Body of pancreas (tissue), 4 donors: Measurements from ENCODE around the gene SRR. TPM values are rescaled to one million over a fixed set of nuclear protein-coding genes. Genes with fewer than 3 reads are reported as not detected.

Source experiments
- ATAC-seq: fragments of 150-250 bp; one replicate; pipeline ENCODE4 v1.9.1; 2016
- DNase-seq, 4 donors: peaks; one replicate each; pipeline ENCODE4 v3.0.0-alpha.2; 2019
- H3K27ac ChIP-seq, 4 donors: fragments of 200-600 bp; sonication (generic); 1 replicate in 3 of 4; 2 replicates in 1 of 4; pipeline versions ENCODE4 v1.5.1 to v1.6.1; 2016 to 2019; ENCODE audit warnings: mild to moderate bottlenecking in 1 of 4, mixed read lengths in 1 of 4, moderate library complexity in 1 of 4
- H3K27me3 ChIP-seq, 2 donors: fragments of 200-600 bp; sonication (generic); one replicate each; pipeline ENCODE4 v1.6.0; 2016; ENCODE audit warnings: mild to moderate bottlenecking in 1 of 2
- H3K36me3 ChIP-seq, 2 donors: fragments of 200-600 bp; sonication (generic); replicated peaks in 1 of 2; 2 replicates each; pipeline ENCODE4 v1.5.1; 2016; ENCODE audit warnings: low read depth in 2 of 2; ENCODE audit not compliant: insufficient read depth in 1 of 2
- H3K4me1 ChIP-seq: fragments of 200-600 bp; sonication (generic); one replicate; pipeline ENCODE4 v1.6.0; 2016
- H3K4me3 ChIP-seq, 2 donors: fragments of 200-600 bp; sonication (generic); 1 replicate in 1 of 2; 2 replicates in 1 of 2; pipeline ENCODE4 v1.5.1; 2016 to 2019
- H3K9me3 ChIP-seq, 3 donors: fragments of 200-600 bp; sonication (generic); 1 replicate in 2 of 3; 2 replicates in 1 of 3; pipeline ENCODE4 v1.5.1; 2016
- POLR2A ChIP-seq, 3 donors: fragments of 450-650 bp; IDR thresholded peaks; one replicate each; pipeline ENCODE4 v1.6.1; 2016; ENCODE audit warnings: antibody characterized with exemption in 3 of 3, mild to moderate bottlenecking in 2 of 3
- WGBS, 2 donors: methylation state at CpG; one replicate each; pipeline ENCODE4 v1.1.5; 2017; 5-methylcytosine and 5-hydroxymethylcytosine counted together
- intact Hi-C: fragments of 100-400 bp; cut with DNase I; formaldehyde crosslinking; loops from one replicate; pipeline ENCODE4 v1.15.1; 2023
- total RNA-seq, 2 donors: library from RNA; depleted of rRNA; stranded (reverse); fragments of >200 nt; gene quantifications; one replicate each; pipeline ENCODE4 v1.1.0, GENCODE V29; 2016
- TF ChIP-seq, protein P1 (sequence below), 7 experiments: fragments of 450-650 bp in 4 of 7; fragments of 200-600 bp in 3 of 7; sonication (generic) in 3 of 7; IDR thresholded peaks; one replicate each; pipeline ENCODE4 v1.5.1; 2016 to 2019; ENCODE audit warnings: antibody characterized with exemption in 7 of 7

Gene SRR
- total RNA-seq, 2 donors from 2014 or later: 4.6 to 9.3 TPM

DNA sequence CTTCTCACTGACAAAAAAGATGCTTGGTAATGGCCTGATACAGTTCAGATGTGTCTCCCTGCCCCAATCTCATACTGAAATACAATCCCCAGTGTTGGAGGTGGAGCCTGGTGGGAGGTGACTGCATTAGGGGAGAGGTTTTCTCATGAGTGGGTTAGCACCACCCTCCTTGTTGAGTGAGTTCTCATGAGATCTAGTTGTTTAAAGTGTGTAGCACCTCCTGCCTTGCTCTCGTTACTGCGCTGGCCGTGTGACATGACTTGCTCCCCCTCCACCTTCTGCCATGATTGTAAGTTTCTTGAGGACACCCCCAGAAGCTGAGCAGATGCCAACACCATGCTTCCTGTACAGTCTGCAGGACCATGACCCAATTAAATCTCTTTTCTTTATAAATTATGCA is 27.6 kb downstream of the SRR start:
- Histone ChIP-seq H3K27ac (no peak overlapping the region), H3K36me3 (peaks cover 5 to 30% of the 10 kb centered on the region in 2 donors), H3K9me3 (no peaks in the 10 kb centered on the region), H3K4me3 (no peak overlapping the region), H3K4me1 (peaks cover 14% of the 10 kb centered on the region), H3K27me3 (no peaks in the 10 kb centered on the region)
- intact Hi-C loops: no loop called here
- no peak for ATAC-seq
- 75 to 86% methylated on average over 3 of the region's 3 CpGs for WGBS, 2 donors
- DNase-seq: no peak
- TF ChIP-seq, protein P1, sequence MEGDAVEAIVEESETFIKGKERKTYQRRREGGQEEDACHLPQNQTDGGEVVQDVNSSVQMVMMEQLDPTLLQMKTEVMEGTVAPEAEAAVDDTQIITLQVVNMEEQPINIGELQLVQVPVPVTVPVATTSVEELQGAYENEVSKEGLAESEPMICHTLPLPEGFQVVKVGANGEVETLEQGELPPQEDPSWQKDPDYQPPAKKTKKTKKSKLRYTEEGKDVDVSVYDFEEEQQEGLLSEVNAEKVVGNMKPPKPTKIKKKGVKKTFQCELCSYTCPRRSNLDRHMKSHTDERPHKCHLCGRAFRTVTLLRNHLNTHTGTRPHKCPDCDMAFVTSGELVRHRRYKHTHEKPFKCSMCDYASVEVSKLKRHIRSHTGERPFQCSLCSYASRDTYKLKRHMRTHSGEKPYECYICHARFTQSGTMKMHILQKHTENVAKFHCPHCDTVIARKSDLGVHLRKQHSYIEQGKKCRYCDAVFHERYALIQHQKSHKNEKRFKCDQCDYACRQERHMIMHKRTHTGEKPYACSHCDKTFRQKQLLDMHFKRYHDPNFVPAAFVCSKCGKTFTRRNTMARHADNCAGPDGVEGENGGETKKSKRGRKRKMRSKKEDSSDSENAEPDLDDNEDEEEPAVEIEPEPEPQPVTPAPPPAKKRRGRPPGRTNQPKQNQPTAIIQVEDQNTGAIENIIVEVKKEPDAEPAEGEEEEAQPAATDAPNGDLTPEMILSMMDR (IDR thresholded peaks at IDR 0.05): no peak
- TF ChIP-seq POLR2A (IDR thresholded peaks at IDR 0.05): no peak

DNA sequence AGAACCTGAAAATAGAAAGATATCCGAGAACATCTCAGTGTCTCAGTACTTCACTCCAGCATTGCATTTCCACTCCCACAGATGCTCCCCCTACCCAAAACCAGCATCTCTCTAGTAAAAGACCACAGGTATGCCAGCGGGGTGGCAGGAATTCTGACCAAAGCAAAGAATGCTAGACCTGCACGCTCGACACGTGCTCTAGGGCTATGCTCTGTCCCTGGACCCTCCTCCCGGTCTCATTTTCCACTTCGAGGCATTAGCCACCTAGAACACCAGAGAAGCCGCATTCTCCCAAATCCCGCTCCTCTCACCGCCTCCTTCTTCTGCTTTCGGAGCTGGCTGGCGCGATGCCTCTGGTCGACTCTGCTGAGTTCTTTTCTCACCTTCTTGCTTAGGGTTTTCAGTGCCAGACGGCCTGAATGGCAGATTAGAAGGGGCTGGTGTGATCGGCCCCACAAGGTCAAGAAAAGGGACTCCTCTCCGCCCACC is 32.0 kb downstream of the SRR start:
- DNase-seq: peak in 3 of 4 donors; percentile 10 to 29 (median 23)
- no peaks in the 10 kb centered on the region for H3K9me3 ChIP-seq
- no peaks in the 10 kb centered on the region for H3K27me3 ChIP-seq
- ATAC-seq: no peak
- no peak for TF ChIP-seq POLR2A (IDR thresholded peaks at IDR 0.05)
- TF ChIP-seq, protein P1 (IDR thresholded peaks at IDR 0.05): no peak
- H3K4me3 ChIP-seq: peak overlapping the region; percentile 72 to 95
- intact Hi-C loops: no loop called here
- H3K4me1 ChIP-seq: peaks cover 19% of the 10 kb centered on the region
- peaks cover 0 to 20% of the 10 kb centered on the region in 2 donors for H3K36me3 ChIP-seq
- peak overlapping the region in 3 of 4 donors; percentile 68 to 88 (median 88) for H3K27ac ChIP-seq
- 0% methylated on average over 12 to 17 of the region's 17 CpGs for WGBS, 2 donors

DNA sequence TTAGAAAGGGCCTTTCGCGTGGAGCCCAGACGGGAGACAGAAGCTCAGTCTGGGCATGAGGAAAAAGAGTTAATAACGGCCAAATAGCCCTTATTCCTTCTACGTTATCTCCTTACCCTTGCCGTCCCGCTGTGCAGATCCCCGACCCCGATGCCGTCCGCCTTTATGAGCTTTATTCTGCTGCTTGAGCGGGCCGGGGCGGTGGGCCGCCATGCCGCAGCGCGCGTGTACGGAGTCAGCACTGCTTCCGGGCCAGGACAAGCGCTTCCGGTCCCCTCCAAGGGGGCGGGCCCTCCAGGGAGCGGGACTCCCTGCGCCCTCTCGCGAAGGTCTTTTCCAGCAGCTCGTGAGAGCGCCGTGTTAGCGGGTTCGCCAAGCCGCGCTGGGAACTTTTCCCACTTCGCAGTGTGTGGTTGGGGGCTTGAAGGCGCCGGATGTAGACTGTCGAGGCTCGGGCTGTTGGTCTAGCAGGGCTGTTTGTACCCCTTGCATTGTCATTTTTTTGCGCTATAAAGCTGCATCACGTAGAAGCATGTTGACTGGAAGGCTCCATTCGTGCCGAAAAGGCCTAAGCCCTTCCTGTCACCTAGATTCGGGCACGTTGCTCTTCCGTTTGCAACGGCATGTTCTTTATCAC is 32.6 kb downstream of the SRR start, which contains the start of gene TSR1:
Gene TSR1, minus strand, starts transcription at position 243 of the 637 bp plus-strand sequence. Its CDS starts 30 bp downstream, at position 213.
- peak; percentile 76 to 89 (median 88) for TF ChIP-seq POLR2A (IDR thresholded peaks at IDR 0.05)
- TF ChIP-seq, protein P1 (IDR thresholded peaks at IDR 0.05): peak in 5 of 7 experiments; percentile 11 to 33 (median 28)
- Histone ChIP-seq H3K27me3 (no peaks in the 10 kb centered on the region), H3K27ac (peak within 1 kb of the TSS; percentile 68 to 88 (median 82)), H3K4me3 (peak within 1 kb of the TSS; percentile 72 to 95), H3K9me3 (no peaks in the 10 kb centered on the region), H3K36me3 (peaks cover 0 to 16% of the 10 kb centered on the region in 2 donors), H3K4me1 (peaks cover 19% of the 10 kb centered on the region)
- 0% methylated on average over 25 to 48 of the region's 48 CpGs for WGBS, 2 donors
- ATAC-seq (peak; percentile 91), DNase-seq (peak; percentile 89 to 93 (median 90))
- intact Hi-C loops: no loop called here

DNA sequence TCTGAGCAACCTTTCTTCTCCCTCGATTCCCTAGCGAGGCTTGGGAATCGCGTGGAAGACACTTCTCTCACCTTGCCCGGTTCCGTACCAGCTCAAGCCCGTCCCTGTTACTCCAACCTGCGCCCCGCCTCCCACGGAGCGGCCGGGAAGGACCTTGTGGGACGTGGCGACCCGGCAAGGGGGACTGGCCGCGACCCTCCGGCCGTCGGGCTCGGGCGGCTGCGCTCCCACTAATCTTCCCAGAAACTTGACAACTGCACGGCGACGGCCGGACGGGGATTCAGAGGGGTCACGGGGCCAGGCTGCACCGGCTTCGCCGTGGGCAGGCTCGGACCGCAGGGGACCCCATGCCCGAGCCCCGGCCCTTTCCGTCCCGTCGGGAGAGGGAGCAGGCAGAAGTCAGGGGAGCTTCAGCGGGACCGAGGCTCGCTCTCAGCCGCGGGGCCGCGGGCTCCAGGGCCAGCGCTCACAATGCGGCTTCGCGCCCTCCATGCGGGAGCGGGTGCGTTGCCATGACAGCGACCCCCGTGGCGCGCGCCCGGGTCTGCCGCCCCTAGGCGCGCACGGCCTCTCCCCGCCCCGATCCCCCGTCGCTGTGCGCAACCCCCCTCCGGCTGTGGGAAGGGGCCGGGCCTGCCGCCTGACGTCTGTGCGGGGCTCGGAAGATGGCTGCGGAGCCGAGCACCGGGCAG is 33.2 kb downstream of the SRR start, which contains the start of gene SGSM2:
Gene SGSM2, plus strand, starts transcription at position 650 of the 692 bp plus-strand sequence. CDS start 188 bp downstream, outside the sequence.
- peak; percentile 66 for ATAC-seq
- 0 to 4% methylated on average over 27 to 62 of the region's 77 CpGs for WGBS, 2 donors

More for the DNA sequence above, 33.2 kb downstream of the SRR start, which contains the start of gene SGSM2:
- Histone ChIP-seq H3K36me3 (peaks cover 0 to 15% of the 10 kb centered on the region in 2 donors), H3K4me1 (peaks cover 19% of the 10 kb centered on the region), H3K9me3 (no peaks in the 10 kb centered on the region), H3K27me3 (no peaks in the 10 kb centered on the region), H3K27ac (peak within 1 kb of the TSS; percentile 68 to 88 (median 82)), H3K4me3 (peak within 1 kb of the TSS; percentile 94 to 95)
- TF ChIP-seq POLR2A (IDR thresholded peaks at IDR 0.05): no peak
- TF ChIP-seq, protein P1 (IDR thresholded peaks at IDR 0.05): no peak
- intact Hi-C loops: no loop called here
- DNase-seq: peak; percentile 59 to 66 (median 64)
